HEK293 (cell line): ENCODE data around the gene PCDHB2.

ENCODE experiments used
- ATF2 ChIP-seq: fragments of 450-650 bp; formaldehyde crosslinking; IDR thresholded peaks from 2 replicates; pipeline ENCODE4 v1.5.1; 2016; ENCODE audit warnings: missing biosample characterization, missing genetic modification characterization, low read depth
- CTCF ChIP-seq: fragments of 450-650 bp; formaldehyde crosslinking; IDR thresholded peaks from 2 replicates; pipeline ENCODE4 v1.5.1; 2016; ENCODE audit warnings: missing biosample characterization, missing genetic modification characterization
- PBX3 ChIP-seq: sonication (generic); formaldehyde crosslinking; IDR thresholded peaks from 2 replicates; pipeline ENCODE4 v1.8.1; 2022; ENCODE audit warnings: mild to moderate bottlenecking, moderate library complexity, missing genetic modification reagents
- PRDM10 ChIP-seq: fragments of 450-650 bp; formaldehyde crosslinking; IDR thresholded peaks from 2 replicates; pipeline ENCODE4 v1.5.1; 2016; ENCODE audit warnings: missing biosample characterization, missing genetic modification characterization
- SETDB1 ChIP-seq: IDR thresholded peaks from one replicate; pipeline ENCODE4 v1.6.1; 2017; ENCODE audit warnings: mild to moderate bottlenecking, low read length, moderate library complexity, mixed read lengths; ENCODE audit not compliant: insufficient read length
- ZFP3 ChIP-seq: fragments of 450-650 bp; formaldehyde crosslinking; IDR thresholded peaks from 2 replicates; pipeline ENCODE4 v1.5.1; 2016; ENCODE audit warnings: low read depth, missing biosample characterization, missing genetic modification characterization
- ZNF121 ChIP-seq: fragments of 450-650 bp; formaldehyde crosslinking; IDR thresholded peaks from 2 replicates; pipeline ENCODE4 v1.5.1; 2016; ENCODE audit warnings: missing biosample characterization, missing genetic modification characterization
- ZNF394 ChIP-seq: fragments of 450-650 bp; formaldehyde crosslinking; IDR thresholded peaks from 2 replicates; pipeline ENCODE4 v1.5.1; 2016; ENCODE audit warnings: missing biosample characterization, missing genetic modification characterization, mild to moderate bottlenecking, moderate library complexity, borderline replicate concordance
- ZNF416 ChIP-seq: fragments of 450-650 bp; formaldehyde crosslinking; IDR thresholded peaks from 2 replicates; pipeline ENCODE4 v1.5.1; 2016; ENCODE audit warnings: missing biosample characterization, missing genetic modification characterization
- ZNF449 ChIP-seq: fragments of 450-650 bp; formaldehyde crosslinking; IDR thresholded peaks from 2 replicates; pipeline ENCODE4 v1.5.1; 2017; ENCODE audit warnings: missing biosample characterization, mild to moderate bottlenecking, missing genetic modification characterization, moderate library complexity
- ZNF488 ChIP-seq: fragments of 450-650 bp; formaldehyde crosslinking; IDR thresholded peaks from 2 replicates; pipeline ENCODE4 v1.5.1; 2016; ENCODE audit warnings: missing biosample characterization, missing genetic modification characterization
- ZNF510 ChIP-seq: fragments of 450-650 bp; formaldehyde crosslinking; IDR thresholded peaks from 2 replicates; pipeline ENCODE4 v1.5.1; 2018; ENCODE audit warnings: mild to moderate bottlenecking, missing genetic modification characterization, missing biosample characterization; ENCODE audit not compliant: insufficient replicate concordance
- ZNF792 ChIP-seq: fragments of 450-650 bp; formaldehyde crosslinking; IDR thresholded peaks from 2 replicates; pipeline ENCODE4 v1.5.1; 2016; ENCODE audit warnings: missing biosample characterization, missing genetic modification characterization

GRCh38 chr5:141121563-141121962, 27.1 kb downstream of the PCDHB2 start, which contains the start of gene PCDHB4:
- TF ChIP-seq ZNF792 (tag by site-specific recombination) = no peak
- TF ChIP-seq CTCF (tag by site-specific recombination) = no peak
- TF ChIP-seq ATF2 (tag by site-specific recombination) = no peak
- TF ChIP-seq ZFP3 = no peak
- TF ChIP-seq ZNF449 (tag by site-specific recombination) = no peak
- TF ChIP-seq SETDB1 = no peak
- no peak for TF ChIP-seq ZNF510 (tag by site-specific recombination)
- TF ChIP-seq ZNF488 (tag by site-specific recombination) = no peak
- no peak for TF ChIP-seq ZNF121 (tag by site-specific recombination)
- TF ChIP-seq PRDM10 (tag by site-specific recombination) = no peak
- no peak for TF ChIP-seq PBX3 (CRISPR knock-in tag)
- TF ChIP-seq ZNF394 = no peak
- TF ChIP-seq ZNF416 = no peak
